Mesendoderm (in vitro differentiated cells): ENCODE measurements around the gene CST4. TPM values are rescaled to one million over a fixed set of nuclear protein-coding genes. Genes with fewer than 3 reads are reported as not detected.
"Not testable (repeated sequence)": the region's sequence is repeated elsewhere in the genome, so short reads cannot be mapped to it uniquely, and the experiment has no call there.

Experiments
- DNase-seq: peaks from one replicate; pipeline ENCODE4 v3.0.0; 2013
- H2AK5ac ChIP-seq: 2 replicates; pipeline ENCODE4 v1.6.1; 2013; ENCODE audit warnings: low read length, inconsistent platforms
- H2BK120ac ChIP-seq: 2 replicates; pipeline ENCODE4 v1.6.1; 2013; ENCODE audit warnings: low read depth, mild to moderate bottlenecking, low read length, moderate library complexity, mixed read lengths
- H2BK15ac ChIP-seq: replicated peaks from 2 replicates; pipeline ENCODE4 v1.6.1; 2013; ENCODE audit warnings: low read depth, mild to moderate bottlenecking, moderate library complexity
- H2BK5ac ChIP-seq: 2 replicates; pipeline ENCODE4 v1.6.1; 2013; ENCODE audit warnings: low read length, inconsistent platforms
- H3K18ac ChIP-seq: 2 replicates; pipeline ENCODE4 v1.6.1; 2013; ENCODE audit warnings: mild to moderate bottlenecking, low read length, mixed read lengths
- H3K23ac ChIP-seq: one replicate; pipeline ENCODE4 v1.6.1; 2013; ENCODE audit warnings: low read length
- H3K27ac ChIP-seq: 2 replicates; pipeline ENCODE4 v1.5.1; 2013; ENCODE audit warnings: low read depth, mild to moderate bottlenecking, inconsistent platforms, low read length, moderate library complexity
- H3K27me3 ChIP-seq: 2 replicates; pipeline ENCODE4 v1.6.1; 2013; ENCODE audit warnings: low read length, control low read depth, mild to moderate bottlenecking, inconsistent platforms; ENCODE audit not compliant: insufficient read depth, poor library complexity
- H3K36me3 ChIP-seq: 2 replicates; pipeline ENCODE4 v1.6.1; 2013; ENCODE audit warnings: low read length, inconsistent platforms; ENCODE audit not compliant: control insufficient read depth, insufficient read depth
- H3K4ac ChIP-seq: one replicate; pipeline ENCODE4 v1.6.1; 2013; ENCODE audit warnings: low read depth, mild to moderate bottlenecking, low read length, moderate library complexity
- H3K4me1 ChIP-seq: 2 replicates; pipeline ENCODE4 v1.6.1; 2013; ENCODE audit warnings: low read depth, low read length, inconsistent platforms; ENCODE audit not compliant: control insufficient read depth
- H3K4me2 ChIP-seq: 2 replicates; pipeline ENCODE4 v1.6.1; 2013; ENCODE audit warnings: low read length
- H3K4me3 ChIP-seq: 2 replicates; pipeline ENCODE4 v1.5.1; 2013; ENCODE audit warnings: mild to moderate bottlenecking, low read length
- H3K56ac ChIP-seq: one replicate; pipeline ENCODE4 v1.6.1; 2013; ENCODE audit warnings: low read length
- H3K79me1 ChIP-seq: 2 replicates; pipeline ENCODE4 v1.6.1; 2013; ENCODE audit warnings: low read length, inconsistent platforms
- H3K79me2 ChIP-seq: 2 replicates; pipeline ENCODE4 v1.6.1; 2013; ENCODE audit warnings: mild to moderate bottlenecking, low read length; ENCODE audit not compliant: control insufficient read depth, insufficient read depth
- H3K9ac ChIP-seq: 2 replicates; pipeline ENCODE4 v1.6.1; 2013; ENCODE audit warnings: low read length, inconsistent platforms
- H4K5ac ChIP-seq: one replicate; pipeline ENCODE4 v1.6.1; 2013; ENCODE audit warnings: low read length
- H4K8ac ChIP-seq: one replicate; pipeline ENCODE4 v1.6.1; 2013; ENCODE audit warnings: low read depth, mild to moderate bottlenecking, control low read depth, low read length, moderate library complexity
- WGBS: extraction: QIAGEN DNeasy Blood & Tissue Kit; methylation state at CpG from one replicate; pipeline ENCODE4 v1.1.7; 2013; ENCODE audit warnings: low lambda C conversion rate, missing lambda C conversion rate; ENCODE audit not compliant: insufficient coverage; ENCODE audit errors: extremely low coverage; 5-methylcytosine and 5-hydroxymethylcytosine counted together
- small RNA-seq: library from polyadenylated mRNA; stranded (forward); fragments of <200 nt; extraction: miRNeasy Mini kit (QIAGEN cat#:217004); gene quantifications from one replicate; pipeline ENCODE3, GENCODE V24; 2013; ENCODE audit not compliant: insufficient read depth

The CST4 gene

GRCh38 chr20:23636182-23636907 lies 52.5 kb downstream of the CST4 start:
- DNase-seq, result no peak
- H3K27me3 ChIP-seq, result no peaks in the 10 kb centered on the region
- no CpG with 5 or more reads among the region's 19 CpGs for WGBS

GRCh38 chr20:23635768-23636090 lies 53.1 kb downstream of the CST4 start:
- not testable (repeated sequence) for H3K9ac ChIP-seq, H4K8ac ChIP-seq, H3K79me1 ChIP-seq, H3K23ac ChIP-seq, H3K79me2 ChIP-seq, H2BK5ac ChIP-seq, H3K36me3 ChIP-seq, H3K18ac ChIP-seq, H3K27ac ChIP-seq, H3K27me3 ChIP-seq, H3K4me1 ChIP-seq, H2AK5ac ChIP-seq, H3K56ac ChIP-seq, H3K4me2 ChIP-seq, H3K4me3 ChIP-seq, H4K5ac ChIP-seq, H2BK15ac ChIP-seq, H2BK120ac ChIP-seq, H3K4ac ChIP-seq, DNase-seq
- no CpG with 5 or more reads among the region's 2 CpGs for WGBS

More at GRCh38 chr20:23636182-23636907, 52.5 kb downstream of the CST4 start:
- no peak overlapping the region for H4K5ac ChIP-seq
- H3K18ac ChIP-seq, result no peak overlapping the region
- H2BK5ac ChIP-seq, result no peak overlapping the region
- no peak overlapping the region for H3K4ac ChIP-seq
- no peak overlapping the region for H2BK120ac ChIP-seq
- peak overlapping the region; percentile 36 for H3K56ac ChIP-seq
- H3K4me2 ChIP-seq, result no peak overlapping the region
- H2AK5ac ChIP-seq, result no peak overlapping the region
- H3K27ac ChIP-seq, result no peak overlapping the region
- H3K4me3 ChIP-seq, result no peak overlapping the region
- no peak overlapping the region for H4K8ac ChIP-seq
- no peak overlapping the region for H3K9ac ChIP-seq
- H3K4me1 ChIP-seq, result no peaks in the 10 kb centered on the region
- no peaks in the 10 kb centered on the region for H3K79me1 ChIP-seq
- no peaks in the 10 kb centered on the region for H3K36me3 ChIP-seq
- H3K23ac ChIP-seq, result no peak overlapping the region
- H2BK15ac ChIP-seq, result no peak overlapping the region
- H3K79me2 ChIP-seq, result no peaks in the 10 kb centered on the region

Small RNAs within 50 kb of the gene (small RNA-seq; reads per million reads assigned to genes)
- gene CST2P1, result not detected
